A549 (cell line): ENCODE results near the gene LINC01488.

Source experiments
- EP300 ChIP-seq, 2 experiments: fragments of >200 bp; sonication (Bioruptor Twin); formaldehyde crosslinking; IDR thresholded peaks; 2 replicates in 1 of 2; 3 replicates in 1 of 2; pipeline ENCODE4 v1.6.1; 2016 to 2017
- TF ChIP-seq, protein P1 (sequence below): IDR thresholded peaks from 2 replicates; pipeline ENCODE4 v1.6.1; 2012

DNA sequence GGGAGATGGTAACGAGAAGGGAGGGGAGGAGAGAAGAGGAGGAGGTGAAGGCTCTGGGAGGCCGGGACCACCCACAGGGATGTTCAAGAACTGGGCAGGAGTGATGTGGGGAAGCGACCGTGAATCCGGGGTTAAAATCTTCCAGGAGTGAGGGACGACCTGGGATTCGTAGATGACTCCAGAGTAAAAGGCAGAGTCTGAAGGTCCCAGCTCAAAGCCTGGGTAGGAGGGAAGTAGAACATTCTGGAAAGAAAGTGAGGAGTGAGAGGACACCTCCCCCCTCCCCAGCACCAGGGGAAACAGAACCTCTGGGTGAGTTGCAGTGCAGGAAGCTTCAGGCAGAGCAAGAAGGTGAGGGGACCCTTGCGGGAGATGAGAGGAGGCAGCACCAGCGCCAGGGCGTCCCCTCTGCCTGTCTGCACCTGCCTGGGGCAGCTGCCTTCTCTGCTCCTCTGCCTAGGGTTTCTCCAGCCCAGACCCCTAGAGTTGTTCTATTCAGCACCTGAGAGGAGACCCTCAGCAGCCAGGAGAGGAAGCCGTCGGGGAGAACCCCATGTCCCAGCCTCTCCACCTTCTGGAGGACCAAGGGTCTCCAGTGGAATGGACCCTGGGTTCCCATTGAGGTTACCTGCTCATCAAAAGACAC, 49.7 kb downstream of the LINC01488 start:
- TF ChIP-seq EP300 (IDR thresholded peaks at IDR 0.05), result no peak
- TF ChIP-seq, protein P1, sequence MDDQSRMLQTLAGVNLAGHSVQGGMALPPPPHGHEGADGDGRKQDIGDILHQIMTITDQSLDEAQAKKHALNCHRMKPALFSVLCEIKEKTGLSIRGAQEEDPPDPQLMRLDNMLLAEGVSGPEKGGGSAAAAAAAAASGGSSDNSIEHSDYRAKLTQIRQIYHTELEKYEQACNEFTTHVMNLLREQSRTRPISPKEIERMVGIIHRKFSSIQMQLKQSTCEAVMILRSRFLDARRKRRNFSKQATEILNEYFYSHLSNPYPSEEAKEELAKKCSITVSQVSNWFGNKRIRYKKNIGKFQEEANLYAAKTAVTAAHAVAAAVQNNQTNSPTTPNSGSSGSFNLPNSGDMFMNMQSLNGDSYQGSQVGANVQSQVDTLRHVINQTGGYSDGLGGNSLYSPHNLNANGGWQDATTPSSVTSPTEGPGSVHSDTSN, result no peak
